HG02870 (cell line): Measurements from ENCODE around the gene FANCE.
A peak's percentile ranks its signal among the peaks of the same experiment; 100 is the strongest.

ENCODE experiments used
- ATAC-seq: cut with Tn5 transposase; IDR thresholded peaks from one replicate; pipeline ENCODE4 v1.9.1; 2021; ENCODE audit warnings: mild to moderate bottlenecking, moderate library complexity; ENCODE audit not compliant: unreplicated experiment

FANCE gene

GRCh38 chr6:35465646-35466045 lies 13.5 kb downstream of the FANCE start:
- no peak for ATAC-seq

GRCh38 chr6:35468181-35468979 lies 16.2 kb downstream of the FANCE start, which contains the start of gene RPL10A:
Gene RPL10A, plus strand, starts transcription at chr6:35468401. Its CDS starts 34 bp downstream, at chr6:35468435.
- peak; percentile 64 for ATAC-seq

- no peak for ATAC-seq
These were observed 17.0 kb downstream of the FANCE start for GRCh38 chr6:35468980-35469750.

GRCh38 chr6:35469751-35470662 lies 17.9 kb downstream of the FANCE start:
- no peak for ATAC-seq

GRCh38 chr6:35470663-35471120 lies 18.6 kb downstream of the FANCE start:
- ATAC-seq, result no peak

- no peak for ATAC-seq
These were observed 19.8 kb downstream of the FANCE start for GRCh38 chr6:35471836-35472345.

GRCh38 chr6:35473075-35473849 lies 21.1 kb downstream of the FANCE start:
- ATAC-seq, result no peak

GRCh38 chr6:35473850-35474130 lies 21.7 kb downstream of the FANCE start:
- no peak for ATAC-seq

GRCh38 chr6:35474131-35474941 lies 22.2 kb downstream of the FANCE start:
- no peak for ATAC-seq

- no peak for ATAC-seq
These were observed 22.9 kb downstream of the FANCE start for GRCh38 chr6:35474942-35475570.

- no peak for ATAC-seq
These were observed 23.4 kb downstream of the FANCE start for GRCh38 chr6:35475573-35475972.

- ATAC-seq, result no peak
These were observed 23.9 kb downstream of the FANCE start for GRCh38 chr6:35476004-35476403.

GRCh38 chr6:35477028-35477427 lies 24.9 kb downstream of the FANCE start:
- ATAC-seq, result no peak

- no peak for ATAC-seq
These were observed 25.5 kb downstream of the FANCE start for GRCh38 chr6:35477551-35478179.

- no peak for ATAC-seq
These were observed 26.1 kb downstream of the FANCE start for GRCh38 chr6:35478259-35478658.

GRCh38 chr6:35480176-35480575 lies 28.0 kb downstream of the FANCE start:
- no peak for ATAC-seq

GRCh38 chr6:35481226-35481625 lies 29.1 kb downstream of the FANCE start:
- ATAC-seq, result no peak

GRCh38 chr6:35483062-35483461 lies 30.9 kb downstream of the FANCE start:
- no peak for ATAC-seq
